Measurements from ENCODE around the gene CERS4. TPM values are rescaled to one million over a fixed set of nuclear protein-coding genes. Genes with fewer than 3 reads are reported as not detected.

The CERS4 gene
- polyA plus RNA-seq, 1 donor from 2014 or later: 59.3 TPM

GRCh38 chr19:8251025-8251472 is 41.9 kb downstream of the CERS4 start:
- Histone ChIP-seq H3K36me3 (ENCODE audit: insufficient read depth, low read length) (peaks cover 3% of the 10 kb centered on the region), H2AFZ (ENCODE audit: low read depth, low read length) (no peak overlapping the region), H4K20me1 (ENCODE audit: insufficient read depth) (no peaks in the 10 kb centered on the region), H3K4me2 (ENCODE audit: low read length) (no peak overlapping the region), H3K9me3 (ENCODE audit: low read length) (no peaks in the 10 kb centered on the region), H3K27ac (ENCODE audit: low read length) (no peak overlapping the region), H3K9me2 (ENCODE audit: insufficient read depth, low read length) (no peaks in the 10 kb centered on the region), H3K4me3 (ENCODE audit: low read length) (no peak overlapping the region), H3K9ac (ENCODE audit: low read length) (no peak overlapping the region), H3K79me2 (replicated peaks; ENCODE audit: insufficient read depth, low read length) (no peaks in the 10 kb centered on the region), H3K27me3 (ENCODE audit: insufficient read depth, low read depth, low read length) (no peaks in the 10 kb centered on the region), H3F3A (ENCODE audit: insufficient read depth, low read length, poor library complexity, severe bottlenecking) (no peaks in the 10 kb centered on the region)
- TF ChIP-seq REST (IDR thresholded peaks at IDR 0.05; ENCODE audit: borderline replicate concordance) (no peak), RAD21 (conservative IDR thresholded peaks at IDR 0.05) (no peak), SMC3 (conservative IDR thresholded peaks at IDR 0.05; ENCODE audit: poor library complexity) (no peak), MXI1 (conservative IDR thresholded peaks at IDR 0.05; ENCODE audit: poor library complexity, severe bottlenecking) (no peak), CTCF (IDR thresholded peaks at IDR 0.05; ENCODE audit: poor library complexity, severe bottlenecking) (no peak)

- Histone ChIP-seq H3K27ac (ENCODE audit: low read length) (no peak overlapping the region), H3K36me3 (ENCODE audit: insufficient read depth, low read length) (peaks cover 8% of the 10 kb centered on the region), H3K4me3 (ENCODE audit: low read length) (no peak overlapping the region), H3K27me3 (ENCODE audit: insufficient read depth, low read depth, low read length) (no peaks in the 10 kb centered on the region), H3K9ac (ENCODE audit: low read length) (no peak overlapping the region), H3F3A (ENCODE audit: insufficient read depth, low read length, poor library complexity, severe bottlenecking) (no peaks in the 10 kb centered on the region), H2AFZ (ENCODE audit: low read depth, low read length) (no peak overlapping the region), H3K9me3 (ENCODE audit: low read length) (no peaks in the 10 kb centered on the region), H3K79me2 (replicated peaks; ENCODE audit: insufficient read depth, low read length) (no peaks in the 10 kb centered on the region), H3K9me2 (ENCODE audit: insufficient read depth, low read length) (no peaks in the 10 kb centered on the region), H3K4me2 (ENCODE audit: low read length) (no peak overlapping the region), H4K20me1 (ENCODE audit: insufficient read depth) (no peaks in the 10 kb centered on the region)
- peak; percentile 96 for TF ChIP-seq RAD21 (conservative IDR thresholded peaks at IDR 0.05)
- TF ChIP-seq EP300 (conservative IDR thresholded peaks at IDR 0.05; ENCODE audit: poor library complexity, severe bottlenecking): no peak
- TF ChIP-seq MXI1 (conservative IDR thresholded peaks at IDR 0.05; ENCODE audit: poor library complexity, severe bottlenecking): no peak
- no peak for TF ChIP-seq TAF1 (IDR thresholded peaks at IDR 0.05; ENCODE audit: low read depth)
- TF ChIP-seq EZH2 (IDR thresholded peaks at IDR 0.05; ENCODE audit: borderline replicate concordance, insufficient read depth, low read length, poor library complexity, severe bottlenecking): no peak
- TF ChIP-seq SMC3 (conservative IDR thresholded peaks at IDR 0.05; ENCODE audit: poor library complexity): peak; percentile 88
- TF ChIP-seq CTCF (IDR thresholded peaks at IDR 0.05; ENCODE audit: poor library complexity, severe bottlenecking): peak; percentile 94
Measured at GRCh38 chr19:8252922-8253589, 43.9 kb downstream of the CERS4 start.

All from neural cell (in vitro differentiated cells).